Measurements from ENCODE around the gene DPF3.

DNA sequence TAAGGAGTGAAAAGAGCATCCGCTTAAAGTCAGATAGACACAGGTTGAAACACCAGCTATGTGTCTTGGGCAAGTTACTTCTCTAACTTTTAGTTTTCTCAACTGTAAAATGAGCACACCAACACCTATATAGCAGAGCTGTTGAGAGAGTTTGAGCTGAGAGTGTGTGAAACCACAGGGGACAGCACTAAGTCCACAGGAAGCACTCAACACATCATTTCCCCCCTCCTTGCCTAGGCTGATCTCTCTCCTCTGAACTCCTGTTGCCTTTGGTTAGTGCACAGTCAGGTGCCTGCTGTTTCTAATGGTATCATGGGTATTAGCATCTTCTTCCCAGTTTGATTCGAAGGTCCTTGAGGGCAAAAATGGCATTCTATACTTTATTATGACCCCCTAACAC lies 176.7 kb downstream of the DPF3 start:
- TF ChIP-seq, protein P1, sequence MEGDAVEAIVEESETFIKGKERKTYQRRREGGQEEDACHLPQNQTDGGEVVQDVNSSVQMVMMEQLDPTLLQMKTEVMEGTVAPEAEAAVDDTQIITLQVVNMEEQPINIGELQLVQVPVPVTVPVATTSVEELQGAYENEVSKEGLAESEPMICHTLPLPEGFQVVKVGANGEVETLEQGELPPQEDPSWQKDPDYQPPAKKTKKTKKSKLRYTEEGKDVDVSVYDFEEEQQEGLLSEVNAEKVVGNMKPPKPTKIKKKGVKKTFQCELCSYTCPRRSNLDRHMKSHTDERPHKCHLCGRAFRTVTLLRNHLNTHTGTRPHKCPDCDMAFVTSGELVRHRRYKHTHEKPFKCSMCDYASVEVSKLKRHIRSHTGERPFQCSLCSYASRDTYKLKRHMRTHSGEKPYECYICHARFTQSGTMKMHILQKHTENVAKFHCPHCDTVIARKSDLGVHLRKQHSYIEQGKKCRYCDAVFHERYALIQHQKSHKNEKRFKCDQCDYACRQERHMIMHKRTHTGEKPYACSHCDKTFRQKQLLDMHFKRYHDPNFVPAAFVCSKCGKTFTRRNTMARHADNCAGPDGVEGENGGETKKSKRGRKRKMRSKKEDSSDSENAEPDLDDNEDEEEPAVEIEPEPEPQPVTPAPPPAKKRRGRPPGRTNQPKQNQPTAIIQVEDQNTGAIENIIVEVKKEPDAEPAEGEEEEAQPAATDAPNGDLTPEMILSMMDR (IDR thresholded peaks at IDR 0.05): no peak
- no peak for TF ChIP-seq POLR2A (IDR thresholded peaks at IDR 0.05)

Measured in heart left ventricle (tissue), 13 donors.